Activated B cell treated with CpG ODN at 0.5 μM for 24 hours (primary cell): ENCODE data around the gene RAB35. TPM values are rescaled to one million over a fixed set of nuclear protein-coding genes. Genes with fewer than 3 reads are reported as not detected.

Source experiments
- ATAC-seq: fragments of 200-7000 bp; cut with Tn5 transposase; one replicate; pipeline ENCODE4 v1.10.0; 2021; ENCODE audit warnings: low read depth, mild to moderate bottlenecking, moderate library complexity
- CTCF ChIA-PET: fragments of 350-600 bp; sonication (Branson Sonifier 250); formaldehyde crosslinking; loops from one replicate; lab custom pipeline; 2021; ENCODE audit warnings: antibody characterized with exemption; lab: Charles Lee
- POLR2A ChIA-PET: fragments of 350-600 bp; sonication (Branson Sonifier 250); formaldehyde crosslinking; loops from one replicate; lab custom pipeline; 2021; ENCODE audit warnings: antibody characterized with exemption; lab: Charles Lee
- DNase-seq: peaks from one replicate; pipeline ENCODE4 v3.0.0; 2022
- H3K27ac Mint-ChIP-seq: one replicate; pipeline ENCODE4 v1.8.0; 2020; ENCODE audit warnings: mixed read lengths
- H3K27me3 Mint-ChIP-seq: one replicate; pipeline ENCODE4 v1.8.0; 2021; ENCODE audit warnings: mixed read lengths
- H3K36me3 Mint-ChIP-seq: one replicate; pipeline ENCODE4 v1.8.0; 2021; ENCODE audit warnings: low read depth, mixed read lengths
- H3K4me1 Mint-ChIP-seq: one replicate; pipeline ENCODE4 v1.8.0; 2021; ENCODE audit warnings: mixed read lengths
- H3K4me3 Mint-ChIP-seq: one replicate; pipeline ENCODE4 v1.8.0; 2020; ENCODE audit warnings: mild to moderate bottlenecking, mixed read lengths
- H3K9me3 Mint-ChIP-seq: one replicate; pipeline ENCODE4 v1.8.0; 2020; ENCODE audit warnings: mixed read lengths
- intact Hi-C: fragments of 100-400 bp; cut with micrococcal nuclease; formaldehyde crosslinking; loops from one replicate; pipeline ENCODE4 v1.15.1; 2024
- total RNA-seq: library from RNA; stranded (reverse); gene quantifications from 2 replicates; pipeline ENCODE4 v1.2.3, GENCODE V29; 2022
- TF ChIP-seq, protein P1 (sequence below): fragments of 200-600 bp; IDR thresholded peaks from one replicate; pipeline ENCODE4 v1.8.0; 2022; ENCODE audit warnings: antibody characterized with exemption, mild to moderate bottlenecking

RAB35 gene
- total RNA-seq, 1 donor from 2014 or later: 45.6 TPM

GRCh38 chr12:120109570-120110267 is 6.8 kb downstream of the RAB35 start:
- DNase-seq: no peak
- ChIA-PET POLR2A (interaction anchor here (0.6 to 2.2 kb wide), 3 partner anchors 10 to 91 kb away, joined by 3 to 20 read pairs (median 11); partner anchors contain the start of gene RPLP0), CTCF (interaction anchor here (1.5 kb wide), 1 partner anchor 23 kb away, joined by 5 read pairs; no protein-coding TSS in a partner anchor)
- Mint-ChIP-seq H3K27ac (peak overlapping the region; percentile 87), H3K4me1 (peaks cover 59% of the 10 kb centered on the region), H3K27me3 (no peaks in the 10 kb centered on the region), H3K4me3 (peak overlapping the region; percentile 66), H3K36me3 (peaks cover 52% of the 10 kb centered on the region), H3K9me3 (no peaks in the 10 kb centered on the region)
- intact Hi-C loops: loop anchor here (1.0 to 10.0 kb wide), 5 partner anchors 10 to 325 kb away; partner anchors contain the start of genes COX6A1 and RPLP0
- ATAC-seq: no peak
- TF ChIP-seq, protein P1, sequence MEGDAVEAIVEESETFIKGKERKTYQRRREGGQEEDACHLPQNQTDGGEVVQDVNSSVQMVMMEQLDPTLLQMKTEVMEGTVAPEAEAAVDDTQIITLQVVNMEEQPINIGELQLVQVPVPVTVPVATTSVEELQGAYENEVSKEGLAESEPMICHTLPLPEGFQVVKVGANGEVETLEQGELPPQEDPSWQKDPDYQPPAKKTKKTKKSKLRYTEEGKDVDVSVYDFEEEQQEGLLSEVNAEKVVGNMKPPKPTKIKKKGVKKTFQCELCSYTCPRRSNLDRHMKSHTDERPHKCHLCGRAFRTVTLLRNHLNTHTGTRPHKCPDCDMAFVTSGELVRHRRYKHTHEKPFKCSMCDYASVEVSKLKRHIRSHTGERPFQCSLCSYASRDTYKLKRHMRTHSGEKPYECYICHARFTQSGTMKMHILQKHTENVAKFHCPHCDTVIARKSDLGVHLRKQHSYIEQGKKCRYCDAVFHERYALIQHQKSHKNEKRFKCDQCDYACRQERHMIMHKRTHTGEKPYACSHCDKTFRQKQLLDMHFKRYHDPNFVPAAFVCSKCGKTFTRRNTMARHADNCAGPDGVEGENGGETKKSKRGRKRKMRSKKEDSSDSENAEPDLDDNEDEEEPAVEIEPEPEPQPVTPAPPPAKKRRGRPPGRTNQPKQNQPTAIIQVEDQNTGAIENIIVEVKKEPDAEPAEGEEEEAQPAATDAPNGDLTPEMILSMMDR: no peak

DNA sequence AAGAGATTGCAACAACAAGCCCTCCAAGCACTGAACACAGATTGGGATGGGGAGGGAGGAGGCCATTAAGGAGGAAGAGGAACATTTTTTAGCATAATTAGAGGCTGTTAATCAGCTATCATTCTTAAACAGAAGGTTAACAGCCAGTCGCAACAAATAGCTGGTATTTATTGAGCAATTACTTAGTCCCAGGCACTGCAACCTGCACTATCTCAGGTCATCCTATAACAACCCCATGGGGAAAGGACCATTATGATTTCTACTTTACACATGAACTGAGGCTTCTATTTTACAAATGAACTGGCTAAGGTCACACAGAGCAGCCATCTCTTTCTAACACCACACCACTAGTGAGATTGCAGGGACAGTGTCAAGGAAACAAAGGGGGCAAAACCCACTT is 10.4 kb downstream of the RAB35 start:
- intact Hi-C loops: no loop called here
- TF ChIP-seq, protein P1: no peak
- DNase-seq (no peak), ATAC-seq (no peak)
- peaks cover 67% of the 10 kb centered on the region for H3K36me3 Mint-ChIP-seq
- no peaks in the 10 kb centered on the region for H3K27me3 Mint-ChIP-seq
- H3K27ac Mint-ChIP-seq: no peak overlapping the region
- POLR2A ChIA-PET: interaction anchor here (1.5 kb wide), 1 partner anchor 11 kb away, joined by 6 read pairs; the partner anchor contains the start of gene RAB35
- H3K4me3 Mint-ChIP-seq: no peak overlapping the region
- H3K4me1 Mint-ChIP-seq: peaks cover 38% of the 10 kb centered on the region
- no peaks in the 10 kb centered on the region for H3K9me3 Mint-ChIP-seq
- CTCF ChIA-PET: no interaction called here

GRCh38 chr12:120103371-120103770 is 13.2 kb downstream of the RAB35 start:
- Mint-ChIP-seq H3K27ac (no peak overlapping the region), H3K4me3 (no peak overlapping the region), H3K27me3 (no peaks in the 10 kb centered on the region), H3K36me3 (peaks cover 77% of the 10 kb centered on the region), H3K4me1 (peaks cover 15% of the 10 kb centered on the region), H3K9me3 (no peaks in the 10 kb centered on the region)
- no peak for DNase-seq
- CTCF ChIA-PET: no interaction called here
- TF ChIP-seq, protein P1: no peak
- no peak for ATAC-seq
- POLR2A ChIA-PET: no interaction called here
- intact Hi-C loops: no loop called here

GRCh38 chr12:120103044-120103338 is 13.6 kb downstream of the RAB35 start:
- DNase-seq: no peak
- peaks cover 11% of the 10 kb centered on the region for H3K4me1 Mint-ChIP-seq
- TF ChIP-seq, protein P1: no peak
- peaks cover 77% of the 10 kb centered on the region for H3K36me3 Mint-ChIP-seq
- intact Hi-C loops: no loop called here
- no peaks in the 10 kb centered on the region for H3K9me3 Mint-ChIP-seq
- no peak overlapping the region for H3K27ac Mint-ChIP-seq
- ChIA-PET CTCF (no interaction called here), POLR2A (no interaction called here)
- H3K4me3 Mint-ChIP-seq: no peak overlapping the region
- H3K27me3 Mint-ChIP-seq: no peaks in the 10 kb centered on the region
- ATAC-seq: no peak

GRCh38 chr12:120102189-120103043 is 14.1 kb downstream of the RAB35 start:
- CTCF ChIA-PET: no interaction called here
- Mint-ChIP-seq H3K27ac (no peak overlapping the region), H3K4me1 (peaks cover 8% of the 10 kb centered on the region), H3K4me3 (no peak overlapping the region), H3K36me3 (peaks cover 77% of the 10 kb centered on the region), H3K27me3 (no peaks in the 10 kb centered on the region), H3K9me3 (no peaks in the 10 kb centered on the region)
- DNase-seq (no peak), ATAC-seq (no peak)
- intact Hi-C loops: no loop called here
- POLR2A ChIA-PET: no interaction called here
- TF ChIP-seq, protein P1: no peak
